GM23338 (cell line): Measurements from ENCODE around the gene KCNK15. TPM values are rescaled to one million over a fixed set of nuclear protein-coding genes. Genes with fewer than 3 reads are reported as not detected.

Experiments
- ATAC-seq: fragments of 200-7000 bp; cut with Tn5 transposase; 3 replicates; pipeline ENCODE4 v1.9.1; 2020
- DNase-seq: peaks from one replicate; pipeline ENCODE4 v3.0.0-alpha.2; 2015; ENCODE audit warnings: low spot score
- H2AFZ ChIP-seq: fragments of 200-600 bp; sonication (generic); 2 replicates; pipeline ENCODE4 v1.8.0; 2016; ENCODE audit warnings: antibody characterized with exemption, mild to moderate bottlenecking, moderate library complexity
- H3F3A ChIP-seq: fragments of 200-600 bp; sonication (generic); replicated peaks from 2 replicates; pipeline ENCODE4 v1.8.0; 2017; ENCODE audit warnings: antibody characterized with exemption, mixed run types, low read depth
- H3K27ac ChIP-seq: fragments of 200-600 bp; sonication (generic); 2 replicates; pipeline ENCODE4 v1.6.1; 2016; ENCODE audit warnings: low read depth
- H3K27me3 ChIP-seq: fragments of 200-600 bp; sonication (generic); 2 replicates; pipeline ENCODE4 v1.8.0; 2016; ENCODE audit warnings: mild to moderate bottlenecking, mixed run types, moderate library complexity; ENCODE audit not compliant: insufficient read depth
- H3K36me3 ChIP-seq: fragments of 200-600 bp; sonication (generic); 2 replicates; pipeline ENCODE4 v1.8.0; 2016; ENCODE audit warnings: mild to moderate bottlenecking; ENCODE audit not compliant: insufficient read depth
- H3K4me1 ChIP-seq: fragments of 200-600 bp; sonication (generic); 2 replicates; pipeline ENCODE4 v1.8.0; 2016; ENCODE audit warnings: mild to moderate bottlenecking, moderate library complexity; ENCODE audit not compliant: insufficient read depth
- H3K4me2 ChIP-seq: fragments of 200-600 bp; sonication (generic); 2 replicates; pipeline ENCODE4 v1.7.1; 2017; ENCODE audit warnings: mixed run types
- H3K4me3 ChIP-seq: fragments of 200-600 bp; sonication (generic); 2 replicates; pipeline ENCODE4 v1.6.1; 2016; ENCODE audit warnings: mixed run types
- H3K79me2 ChIP-seq: fragments of 200-600 bp; sonication (generic); replicated peaks from 2 replicates; pipeline ENCODE4 v1.8.0; 2017; ENCODE audit warnings: mild to moderate bottlenecking; ENCODE audit not compliant: insufficient read depth
- H3K9me2 ChIP-seq: fragments of 200-600 bp; sonication (generic); 2 replicates; pipeline ENCODE4 v1.8.0; 2017; ENCODE audit not compliant: insufficient read depth
- H4K20me1 ChIP-seq: fragments of 200-600 bp; sonication (generic); replicated peaks from 2 replicates; pipeline ENCODE4 v1.8.0; 2017; ENCODE audit warnings: mild to moderate bottlenecking; ENCODE audit not compliant: insufficient read depth
- H3K27ac Mint-ChIP-seq: 2 replicates; pipeline ENCODE4 v1.8.0; 2020; ENCODE audit warnings: inconsistent platforms, mild to moderate bottlenecking, moderate library complexity, mixed read lengths
- H3K27me3 Mint-ChIP-seq: 3 replicates; pipeline ENCODE4 v1.8.0; 2022; ENCODE audit warnings: low read depth, mild to moderate bottlenecking, moderate library complexity, mixed read lengths, inconsistent platforms; ENCODE audit not compliant: insufficient read depth, poor library complexity
- H3K36me3 Mint-ChIP-seq: 3 replicates; pipeline ENCODE4 v1.8.0; 2021; ENCODE audit warnings: low read depth, mild to moderate bottlenecking, inconsistent platforms, moderate library complexity, mixed read lengths
- H3K4me1 Mint-ChIP-seq: 3 replicates; pipeline ENCODE4 v1.8.0; 2020; ENCODE audit warnings: mild to moderate bottlenecking, inconsistent platforms, mixed read lengths
- H3K4me3 Mint-ChIP-seq: 3 replicates; pipeline ENCODE4 v1.8.0; 2021; ENCODE audit warnings: moderate library complexity, mild to moderate bottlenecking, inconsistent platforms, mixed read lengths
- H3K9me3 Mint-ChIP-seq: 3 replicates; pipeline ENCODE4 v1.8.0; 2020; ENCODE audit warnings: moderate library complexity, mild to moderate bottlenecking, inconsistent platforms, mixed read lengths
- CREB1 ChIP-seq: fragments of 250-450 bp; sonication (Bioruptor Pico); IDR thresholded peaks from 2 replicates; pipeline ENCODE4 v1.5.0; 2020; ENCODE audit warnings: low read depth, mild to moderate bottlenecking, moderate library complexity
- CTCF ChIP-seq, 2 experiments: fragments of 200-600 bp in 1 of 2; sonication (generic) in 1 of 2; conservative IDR thresholded peaks; 2 replicates each; pipeline versions ENCODE4 v1.5.1 to v1.6.1; 2016 to 2017; ENCODE audit warnings: antibody characterized with exemption in 2 of 2, low read depth in 2 of 2, mild to moderate bottlenecking in 2 of 2, moderate library complexity in 1 of 2
- EZH2 ChIP-seq: fragments of 200-600 bp; sonication (generic); IDR thresholded peaks from one replicate; pipeline ENCODE4 v1.8.0; 2017; ENCODE audit warnings: antibody characterized with exemption, mild to moderate bottlenecking, low read depth; ENCODE audit not compliant: unreplicated experiment
- JUNB ChIP-seq: IDR thresholded peaks from one replicate; pipeline ENCODE4 v1.6.1; 2016; ENCODE audit warnings: antibody characterized with exemption; ENCODE audit not compliant: unreplicated experiment
- NANOG ChIP-seq: IDR thresholded peaks from 2 replicates; pipeline ENCODE4 v1.6.1; 2016; ENCODE audit warnings: antibody characterized with exemption, borderline replicate concordance
- POLR2AphosphoS5 ChIP-seq: IDR thresholded peaks from 2 replicates; pipeline ENCODE4 v1.6.1; 2016; ENCODE audit warnings: antibody characterized with exemption, low read depth
- REST ChIP-seq: IDR thresholded peaks from one replicate; pipeline ENCODE4 v1.6.1; 2018; ENCODE audit warnings: antibody characterized with exemption; ENCODE audit not compliant: unreplicated experiment
- STAT1 ChIP-seq: IDR thresholded peaks from one replicate; pipeline ENCODE4 v1.6.1; 2016; ENCODE audit warnings: antibody characterized with exemption; ENCODE audit not compliant: unreplicated experiment
- ZNF114 ChIP-seq: fragments of 250-450 bp; sonication (Bioruptor Pico); IDR thresholded peaks from 2 replicates; pipeline ENCODE4 v1.5.0; 2020; ENCODE audit warnings: mild to moderate bottlenecking, moderate library complexity
- ZNF331 ChIP-seq: fragments of 250-450 bp; sonication (Bioruptor Pico); IDR thresholded peaks from 2 replicates; pipeline ENCODE4 v1.5.0; 2020; ENCODE audit warnings: low read depth, mild to moderate bottlenecking, moderate library complexity
- ZNF462 ChIP-seq: fragments of 250-450 bp; sonication (Bioruptor Pico); IDR thresholded peaks from 2 replicates; pipeline ENCODE4 v1.5.0; 2020; ENCODE audit warnings: mild to moderate bottlenecking, moderate library complexity
- polyA plus RNA-seq: library from polyadenylated mRNA; unstranded; fragments of >200 nt; fragmentation: Nextera tagmentation; extraction: Ambion mirVana; gene quantifications from 2 replicates; pipeline ENCODE4 v1.2.1, GENCODE V29; 2016
- total RNA-seq: library from RNA; depleted of rRNA; stranded (reverse); fragments of >200 nt; shearing (Covaris generic); gene quantifications from 2 replicates; pipeline ENCODE4 v1.2.3, GENCODE V29; 2014

Gene KCNK15
- total and polyA plus RNA-seq, 2 experiments from 2014 or later: 0.63 to 3.3 TPM

- no peak overlapping the region for H3K4me3 ChIP-seq
- Mint-ChIP-seq H3K36me3 (no peaks in the 10 kb centered on the region), H3K27ac (no peak overlapping the region)
Observed at GRCh38 chr20:44702776-44703175, 42.9 kb upstream of the KCNK15 start.

More at GRCh38 chr20:44702776-44703175, 42.9 kb upstream of the KCNK15 start:
- Mint-ChIP-seq H3K4me1 (peaks cover 22% of the 10 kb centered on the region), H3K4me3 (no peak overlapping the region), H3K27me3 (peaks cover 2% of the 10 kb centered on the region), H3K9me3 (no peaks in the 10 kb centered on the region)
- no peaks in the 10 kb centered on the region for H3K79me2 ChIP-seq
- H3K27ac ChIP-seq: no peak overlapping the region
- H3K27me3 ChIP-seq: no peaks in the 10 kb centered on the region
- no peak for DNase-seq
- no peaks in the 10 kb centered on the region for H4K20me1 ChIP-seq
- H3K9me2 ChIP-seq: no peaks in the 10 kb centered on the region
- ATAC-seq: no peak
- TF ChIP-seq ZNF331 (CRISPR knock-in tag) (no peak), CREB1 (CRISPR knock-in tag) (no peak), REST (no peak), EZH2 (no peak), POLR2AphosphoS5 (no peak), CTCF (conservative IDR thresholded peaks at IDR 0.05; ENCODE audit: low read depth in 2 of 2) (no peak), STAT1 (no peak), ZNF462 (CRISPR knock-in tag) (no peak), NANOG (no peak), ZNF114 (CRISPR knock-in tag) (no peak), JUNB (no peak)
- no peaks in the 10 kb centered on the region for H3K36me3 ChIP-seq
- no peak overlapping the region for H2AFZ ChIP-seq
- H3K4me2 ChIP-seq: no peak overlapping the region
- peaks cover 15% of the 10 kb centered on the region for H3K4me1 ChIP-seq
- no peaks in the 10 kb centered on the region for H3F3A ChIP-seq
